RKO (cell line): Measurements from ENCODE around the gene CARMIL1.
A peak's percentile ranks its signal among the peaks of the same experiment; 100 is the strongest.

Source experiments
- DNase-seq: peaks from one replicate; pipeline ENCODE4 v3.0.0-alpha.2; 2016; ENCODE audit warnings: low spot score

The CARMIL1 gene

GRCh38 chr6:25309886-25310285 is 30.7 kb downstream of the CARMIL1 start:
- DNase-seq = no peak

- DNase-seq = peak; percentile 56
Measured at GRCh38 chr6:25311331-25311840, 32.2 kb downstream of the CARMIL1 start.

- no peak for DNase-seq
Measured at GRCh38 chr6:25312034-25312620, 33.0 kb downstream of the CARMIL1 start.

GRCh38 chr6:25312703-25313102 is 33.5 kb downstream of the CARMIL1 start:
- DNase-seq = peak; percentile 4

- DNase-seq = no peak
Measured at GRCh38 chr6:25314509-25315175, 35.5 kb downstream of the CARMIL1 start.

- DNase-seq = no peak
Measured at GRCh38 chr6:25315194-25316177, 36.3 kb downstream of the CARMIL1 start.

GRCh38 chr6:25316626-25317025 is 37.5 kb downstream of the CARMIL1 start:
- DNase-seq = no peak

- DNase-seq = no peak
Measured at GRCh38 chr6:25318589-25318988, 39.4 kb downstream of the CARMIL1 start.

GRCh38 chr6:25320459-25320858 is 41.3 kb downstream of the CARMIL1 start:
- no peak for DNase-seq

- no peak for DNase-seq
Measured at GRCh38 chr6:25322692-25323091, 43.5 kb downstream of the CARMIL1 start.

GRCh38 chr6:25324066-25324762 is 45.0 kb downstream of the CARMIL1 start:
- DNase-seq = no peak

- no peak for DNase-seq
Measured at GRCh38 chr6:25326126-25326525, 47.0 kb downstream of the CARMIL1 start.

GRCh38 chr6:25326960-25327359 is 47.8 kb downstream of the CARMIL1 start:
- DNase-seq = no peak

- no peak for DNase-seq
Measured at GRCh38 chr6:25327432-25327831, 48.3 kb downstream of the CARMIL1 start.

GRCh38 chr6:25329161-25329817 is 50.1 kb downstream of the CARMIL1 start:
- no peak for DNase-seq

- DNase-seq = no peak
Measured at GRCh38 chr6:25329982-25330381, 50.8 kb downstream of the CARMIL1 start.

- no peak for DNase-seq
Measured at GRCh38 chr6:25330796-25331685, 51.9 kb downstream of the CARMIL1 start.

GRCh38 chr6:25332165-25332564 is 53.0 kb downstream of the CARMIL1 start:
- DNase-seq = no peak

- no peak for DNase-seq
Measured at GRCh38 chr6:25332655-25333071, 53.5 kb downstream of the CARMIL1 start.

- DNase-seq = no peak
Measured at GRCh38 chr6:25333471-25333870, 54.3 kb downstream of the CARMIL1 start.
